ENCODE results near the gene IFNL1.

- TF ChIP-seq, protein P1, sequence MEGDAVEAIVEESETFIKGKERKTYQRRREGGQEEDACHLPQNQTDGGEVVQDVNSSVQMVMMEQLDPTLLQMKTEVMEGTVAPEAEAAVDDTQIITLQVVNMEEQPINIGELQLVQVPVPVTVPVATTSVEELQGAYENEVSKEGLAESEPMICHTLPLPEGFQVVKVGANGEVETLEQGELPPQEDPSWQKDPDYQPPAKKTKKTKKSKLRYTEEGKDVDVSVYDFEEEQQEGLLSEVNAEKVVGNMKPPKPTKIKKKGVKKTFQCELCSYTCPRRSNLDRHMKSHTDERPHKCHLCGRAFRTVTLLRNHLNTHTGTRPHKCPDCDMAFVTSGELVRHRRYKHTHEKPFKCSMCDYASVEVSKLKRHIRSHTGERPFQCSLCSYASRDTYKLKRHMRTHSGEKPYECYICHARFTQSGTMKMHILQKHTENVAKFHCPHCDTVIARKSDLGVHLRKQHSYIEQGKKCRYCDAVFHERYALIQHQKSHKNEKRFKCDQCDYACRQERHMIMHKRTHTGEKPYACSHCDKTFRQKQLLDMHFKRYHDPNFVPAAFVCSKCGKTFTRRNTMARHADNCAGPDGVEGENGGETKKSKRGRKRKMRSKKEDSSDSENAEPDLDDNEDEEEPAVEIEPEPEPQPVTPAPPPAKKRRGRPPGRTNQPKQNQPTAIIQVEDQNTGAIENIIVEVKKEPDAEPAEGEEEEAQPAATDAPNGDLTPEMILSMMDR (IDR thresholded peaks at IDR 0.05), result no peak
- no peak for TF ChIP-seq EZH2 (IDR thresholded peaks at IDR 0.05; ENCODE audit: borderline replicate concordance, insufficient read depth, low read depth, low read length, poor library complexity, severe bottlenecking)
Measured at GRCh38 chr19:39284032-39284431, 12.2 kb upstream of the IFNL1 start.

Measured in B cell (primary cell).